Stimulated activated CD8-positive, alpha-beta memory T cell treated with anti-CD3 and anti-CD28 coated beads, Interleukin-4, amount 100 ng/mL, for 4 hours (primary cell): Measurements from ENCODE around the gene ATP5F1D.

Experiments
- DNase-seq, 2 donors: peaks; one replicate each; pipeline ENCODE4 v3.0.0-alpha.2; 2020; ENCODE audit warnings: low read depth in 2 of 2, low spot score in 1 of 2

The ATP5F1D gene

DNA sequence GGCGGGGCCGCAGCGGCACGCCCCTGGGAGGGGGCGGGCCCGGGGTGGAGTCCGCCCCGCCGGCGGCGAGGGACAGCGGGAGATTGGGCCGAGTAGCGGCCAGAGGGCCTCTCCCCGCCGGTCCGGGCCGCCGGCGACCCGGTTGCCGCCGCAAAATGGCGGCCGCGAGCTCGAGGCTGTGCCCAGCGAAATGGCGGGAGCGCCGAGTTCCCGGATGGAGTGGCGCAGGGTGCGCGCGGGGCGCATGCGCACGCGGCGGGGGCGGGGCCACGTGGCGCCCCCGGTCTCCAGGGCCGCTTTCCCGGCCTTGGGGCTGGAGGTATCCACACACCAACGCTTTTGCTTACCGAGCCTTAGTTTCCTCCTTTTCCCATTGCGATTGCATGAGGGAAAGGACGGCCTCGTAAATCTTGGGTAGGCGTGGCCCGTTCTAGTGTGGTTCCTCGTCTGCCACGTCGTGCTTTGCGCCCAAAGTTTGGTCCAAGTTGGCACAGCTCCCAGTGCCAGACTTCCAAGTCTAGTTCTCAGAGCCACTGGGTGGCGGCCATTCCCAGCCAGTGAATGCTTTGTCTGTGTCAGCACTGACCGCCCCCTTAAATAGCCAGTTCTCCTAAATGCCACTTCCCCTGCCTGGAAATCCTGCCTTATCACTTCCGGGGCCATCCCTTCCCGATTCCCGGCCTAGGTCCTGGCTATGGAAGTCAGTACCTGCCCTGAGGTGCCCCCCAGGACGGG is 28.1 kb downstream of the ATP5F1D start:
- DNase-seq: peak in 1 of 2 donors; percentile 71

DNA sequence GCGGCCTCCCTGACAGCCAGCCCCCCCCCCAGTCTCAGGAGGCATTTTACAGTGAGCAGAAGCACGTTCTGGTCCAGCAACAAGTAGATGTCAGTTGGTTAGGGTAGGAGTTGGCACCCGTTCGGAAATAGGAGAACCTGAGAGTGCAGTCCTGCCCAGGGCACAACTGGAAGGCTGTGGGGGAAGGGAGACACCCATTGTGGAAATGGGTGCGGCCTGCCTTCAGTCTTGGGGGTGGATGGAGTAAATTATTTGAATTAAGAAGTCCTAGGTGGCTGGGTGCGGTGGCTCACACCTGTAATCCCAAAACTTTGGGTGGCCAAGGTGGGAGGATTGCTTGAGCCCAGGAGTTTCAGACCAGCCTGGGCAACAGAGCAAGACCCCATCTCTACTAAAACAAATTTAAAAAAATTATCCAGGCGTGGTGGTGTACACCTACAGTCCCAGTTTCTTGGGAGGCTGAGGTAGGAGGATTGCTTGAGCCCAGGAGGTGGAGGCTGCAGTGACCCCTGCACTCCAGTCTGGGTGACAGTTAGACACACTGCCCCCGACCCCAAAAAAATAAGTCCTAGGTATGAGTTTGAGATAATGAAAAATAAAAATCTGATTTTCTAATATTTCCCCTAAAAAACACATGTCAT is 28.8 kb downstream of the ATP5F1D start:
- DNase-seq: no peak

DNA sequence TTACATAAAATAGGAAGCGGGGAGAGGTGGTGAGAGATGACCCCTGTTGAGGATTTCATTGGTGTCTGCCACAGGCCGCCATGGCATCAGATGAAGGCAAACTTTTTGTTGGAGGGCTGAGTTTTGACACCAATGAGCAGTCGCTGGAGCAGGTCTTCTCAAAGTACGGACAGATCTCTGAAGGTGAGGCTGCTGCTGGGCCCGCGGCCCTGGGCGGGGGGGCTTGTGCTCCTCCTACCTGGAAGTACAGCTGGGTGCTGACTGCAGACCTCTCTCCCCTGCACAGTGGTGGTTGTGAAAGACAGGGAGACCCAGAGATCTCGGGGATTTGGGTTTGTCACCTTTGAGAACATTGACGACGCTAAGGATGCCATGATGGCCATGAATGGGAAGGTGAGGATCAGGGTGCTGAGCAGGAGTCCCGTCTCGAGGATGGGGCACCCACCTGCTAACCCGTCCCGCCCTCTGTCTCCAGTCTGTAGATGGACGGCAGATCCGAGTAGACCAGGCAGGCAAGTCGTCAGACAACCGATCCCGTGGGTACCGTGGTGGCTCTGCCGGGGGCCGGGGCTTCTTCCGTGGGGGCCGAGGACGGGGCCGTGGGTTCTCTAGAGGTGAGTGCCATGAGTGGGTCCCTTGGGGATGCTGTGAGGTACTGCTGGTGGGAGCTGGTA is 29.4 kb downstream of the ATP5F1D start:
- no peak for DNase-seq

DNA sequence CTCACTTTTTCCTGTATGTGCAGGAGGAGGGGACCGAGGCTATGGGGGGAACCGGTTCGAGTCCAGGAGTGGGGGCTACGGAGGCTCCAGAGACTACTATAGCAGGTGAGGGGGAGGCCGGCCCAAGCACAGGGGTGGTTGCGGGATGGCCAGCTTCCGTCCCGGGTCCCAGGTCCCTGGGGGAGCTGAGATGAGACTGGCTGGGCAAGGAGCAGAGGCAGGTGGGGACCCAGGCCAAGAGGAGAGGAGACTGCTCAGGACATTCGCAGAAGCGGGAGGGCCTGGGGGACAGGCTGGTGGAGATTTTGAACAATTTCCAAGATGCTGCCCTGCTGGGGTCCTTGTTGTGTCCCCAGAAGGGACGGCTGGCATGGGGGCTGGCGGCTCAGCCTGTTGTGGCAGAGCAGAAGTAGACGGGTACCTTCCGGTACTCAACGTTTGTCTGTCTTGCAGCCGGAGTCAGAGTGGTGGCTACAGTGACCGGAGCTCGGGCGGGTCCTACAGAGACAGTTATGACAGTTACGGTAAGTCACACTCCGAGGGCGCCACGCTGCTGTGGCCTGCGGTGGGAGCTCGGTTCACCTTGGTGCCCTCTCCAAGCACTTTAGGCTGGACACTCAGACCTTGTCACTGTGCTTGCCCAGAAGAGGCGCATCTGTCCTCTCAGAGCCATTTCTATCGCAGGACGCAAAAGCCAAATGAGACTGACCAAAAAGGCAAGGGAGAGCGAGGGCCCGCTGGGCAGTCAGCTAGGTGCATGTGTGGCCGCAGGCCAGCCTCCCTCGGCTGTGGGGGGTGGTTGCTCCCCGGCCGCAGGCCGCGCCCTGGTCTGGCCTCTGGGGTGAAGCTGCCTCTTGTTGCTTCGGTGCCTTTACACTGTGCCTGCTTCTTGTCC is 30.2 kb downstream of the ATP5F1D start:
- no peak for DNase-seq

DNA sequence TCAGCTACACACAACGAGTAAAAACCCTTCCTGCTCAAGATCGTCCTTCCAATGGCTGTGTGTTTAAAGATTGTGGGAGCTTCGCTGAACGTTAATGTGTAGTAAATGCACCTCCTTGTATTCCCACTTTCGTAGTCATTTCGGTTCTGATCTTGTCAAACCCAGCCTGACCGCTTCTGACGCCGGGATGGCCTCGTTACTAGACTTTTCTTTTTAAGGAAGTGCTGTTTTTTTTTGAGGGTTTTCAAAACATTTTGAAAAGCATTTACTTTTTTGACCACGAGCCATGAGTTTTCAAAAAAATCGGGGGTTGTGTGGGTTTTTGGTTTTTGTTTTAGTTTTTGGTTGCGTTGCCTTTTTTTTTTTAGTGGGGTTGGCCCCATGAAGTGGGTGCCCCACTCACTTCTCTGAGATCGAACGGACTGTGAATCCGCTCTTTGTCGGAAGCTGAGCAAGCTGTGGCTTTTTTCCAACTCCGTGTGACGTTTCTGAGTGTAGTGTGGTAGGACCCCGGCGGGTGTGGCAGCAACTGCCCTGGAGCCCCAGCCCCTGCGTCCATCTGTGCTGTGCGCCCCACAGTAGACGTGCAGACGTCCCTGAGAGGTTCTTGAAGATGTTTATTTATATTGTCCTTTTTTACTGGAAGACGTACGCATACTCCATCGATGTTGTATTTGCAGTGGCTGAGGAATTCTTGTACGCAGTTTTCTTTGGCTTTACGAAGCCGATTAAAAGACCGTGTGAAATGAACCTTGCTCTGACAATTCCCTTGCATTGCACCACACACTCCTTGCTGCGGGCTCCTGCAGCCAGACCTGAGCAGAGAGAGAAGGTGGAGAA is 31.1 kb downstream of the ATP5F1D start:
- DNase-seq: no peak

DNA sequence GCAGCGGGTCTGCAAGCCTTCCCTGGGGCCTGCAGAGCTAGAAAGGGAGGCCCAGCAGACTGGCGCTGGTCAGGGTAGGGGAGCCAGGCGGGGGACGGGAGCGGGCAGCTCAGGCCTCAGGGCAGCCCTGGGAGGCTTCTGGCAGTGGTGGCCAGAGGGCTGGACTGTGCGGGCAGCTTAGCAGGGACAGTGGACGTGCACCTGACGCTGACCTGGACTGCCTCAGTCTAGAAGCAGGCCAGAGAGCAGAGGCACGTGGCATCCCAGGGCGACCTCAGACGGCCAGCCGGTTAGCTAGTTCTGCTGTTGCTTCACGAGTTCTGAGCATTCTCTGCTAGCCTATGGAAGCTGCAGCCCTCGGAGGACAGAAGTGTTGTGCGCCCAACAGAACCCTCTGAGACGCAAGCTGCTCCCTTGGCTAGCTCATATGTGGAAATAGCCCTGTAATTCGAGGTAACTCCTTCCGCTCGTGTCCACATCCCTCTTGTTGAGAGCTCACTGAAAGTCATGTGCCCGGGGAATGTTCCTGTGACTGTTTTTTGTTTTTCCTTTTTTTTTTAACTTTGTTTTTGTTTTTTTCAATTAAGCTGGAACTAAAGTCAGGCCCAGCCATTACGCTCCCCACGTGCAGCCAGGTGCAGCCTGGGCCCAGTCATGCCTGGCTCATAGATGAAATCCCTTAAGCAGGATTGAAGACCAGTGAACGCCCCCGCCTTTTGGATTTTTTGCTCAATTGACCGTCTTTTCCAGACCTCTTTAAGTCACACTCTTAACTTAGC is 31.9 kb downstream of the ATP5F1D start:
- no peak for DNase-seq

DNA sequence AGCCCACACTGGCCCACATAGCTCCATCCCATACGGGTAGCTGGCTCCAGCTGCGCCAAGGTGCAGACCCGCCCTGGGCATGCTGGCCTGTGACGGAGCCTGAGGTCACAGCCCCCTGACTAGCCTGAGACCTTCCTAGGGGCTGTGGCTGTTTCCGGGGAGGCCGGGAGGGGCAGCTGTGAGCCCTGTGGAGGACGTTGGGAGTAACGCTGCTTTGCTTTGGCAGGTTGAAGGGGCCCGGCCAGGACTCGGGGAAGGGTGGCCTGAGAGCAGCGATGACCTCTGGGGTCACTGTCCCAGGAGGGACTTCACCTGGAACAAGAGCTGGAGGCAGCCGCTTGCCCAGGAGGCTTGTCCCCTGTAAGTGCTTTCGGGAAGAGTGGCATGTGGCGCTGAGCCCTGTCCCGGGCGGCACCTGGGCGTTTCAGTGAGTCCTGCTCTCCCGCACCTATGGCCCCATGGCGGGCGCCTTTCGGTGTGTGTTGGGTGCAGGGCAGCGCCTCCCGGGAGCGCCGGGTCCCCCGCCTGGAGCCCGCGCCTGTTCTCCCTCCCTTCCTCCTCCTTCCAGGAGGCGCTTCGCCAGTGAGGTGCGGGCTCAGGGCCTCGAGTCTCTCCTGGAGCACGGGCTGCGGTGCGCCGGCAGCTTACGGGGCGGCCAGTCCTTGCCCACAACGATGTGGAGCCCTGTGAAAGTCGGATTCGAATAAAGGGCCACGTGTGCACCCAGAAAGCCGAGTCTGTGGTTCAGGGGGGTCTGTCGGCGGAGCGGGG is 32.7 kb downstream of the ATP5F1D start:
- DNase-seq: no peak

DNA sequence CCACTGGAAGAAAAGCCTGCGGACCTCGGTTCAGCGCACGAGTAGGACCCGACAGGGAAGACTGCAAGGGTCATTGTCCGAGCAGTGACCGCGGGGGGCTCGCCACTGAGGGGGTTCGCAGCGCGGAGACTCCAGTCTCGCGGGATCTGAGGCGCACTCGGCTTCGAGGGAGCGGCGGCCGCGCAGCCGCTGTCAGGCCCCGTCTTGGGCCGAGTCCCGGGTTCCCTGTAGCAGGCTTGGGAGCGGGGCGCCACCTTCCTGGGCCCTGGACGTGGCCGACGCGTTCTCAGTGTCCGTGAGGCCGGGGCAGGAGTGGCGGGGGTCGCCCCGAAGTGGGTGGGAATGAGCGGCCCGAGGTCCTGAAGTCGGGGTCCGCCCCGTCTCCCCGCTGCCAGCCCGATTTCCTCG is 33.3 kb downstream of the ATP5F1D start:
- no peak for DNase-seq

DNA sequence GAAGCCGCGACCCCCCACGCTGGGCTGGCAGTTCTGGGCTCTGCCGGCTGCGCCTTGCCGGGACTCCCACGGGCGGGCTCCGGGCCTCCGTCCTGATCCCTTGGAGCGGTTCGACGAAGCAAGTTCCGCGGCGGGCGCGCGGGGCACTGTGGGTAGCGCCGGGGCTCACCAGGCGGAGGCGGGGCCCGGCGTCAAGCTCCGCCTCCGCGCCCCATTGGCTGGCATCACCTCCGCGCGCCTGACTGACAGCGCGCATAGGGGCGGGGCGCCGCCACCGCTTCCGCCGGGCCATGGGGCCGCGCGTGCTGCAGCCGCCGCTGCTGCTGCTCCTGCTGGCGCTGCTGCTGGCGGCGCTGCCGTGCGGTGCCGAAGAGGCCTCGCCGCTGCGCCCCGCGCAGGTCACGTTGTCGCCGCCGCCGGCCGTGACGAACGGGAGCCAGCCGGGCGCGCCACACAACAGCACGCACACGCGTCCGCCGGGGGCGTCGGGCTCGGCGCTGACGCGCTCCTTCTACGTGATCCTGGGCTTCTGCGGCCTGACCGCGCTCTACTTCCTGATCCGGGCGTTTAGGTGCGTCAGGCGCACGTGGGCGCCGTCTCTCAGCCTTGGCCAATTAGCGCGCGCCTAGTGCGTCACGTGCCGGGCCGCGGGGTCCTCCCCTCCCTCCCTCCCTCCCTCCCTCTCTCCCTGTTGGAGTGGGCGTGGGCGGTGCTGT is 33.9 kb downstream of the ATP5F1D start, which contains the start of gene FAM174C:
TSS of gene FAM174C (plus strand) at position 271 of the 716 bp plus-strand sequence. CDS start at position 291, 20 bp downstream.
- peak; percentile 95 to 96 for DNase-seq

DNA sequence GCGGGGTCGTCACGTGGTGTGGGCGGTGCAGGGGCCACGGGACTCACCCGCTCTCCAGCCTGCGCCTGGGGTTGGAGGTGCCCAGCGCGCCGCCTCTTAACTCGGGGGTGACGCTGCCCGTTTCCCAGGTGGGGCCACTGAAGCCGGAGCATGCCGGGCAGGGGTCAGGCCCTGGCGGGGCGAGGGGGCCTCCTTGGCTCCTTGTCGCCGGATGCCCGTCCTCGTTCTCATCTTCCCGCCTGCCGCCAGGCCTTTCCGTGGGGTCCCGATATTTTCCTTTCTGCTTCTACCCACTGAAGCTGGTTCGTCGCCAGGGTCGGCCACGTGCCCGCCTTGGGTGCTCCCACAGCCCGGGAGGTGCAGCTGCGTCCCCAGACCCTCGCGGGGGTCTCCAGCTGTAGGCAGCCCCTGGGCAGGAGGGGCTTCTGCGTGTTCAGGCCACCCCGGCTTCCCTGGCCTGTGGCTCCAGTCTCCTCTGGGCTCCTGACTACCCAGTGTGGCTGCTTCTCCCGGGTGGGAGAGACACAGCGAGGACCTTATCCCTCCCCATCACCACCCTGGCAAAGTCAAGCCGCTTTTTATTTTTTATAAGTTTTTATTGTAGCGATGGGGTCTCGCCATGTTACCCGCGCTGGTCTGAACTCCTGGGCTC is 34.6 kb downstream of the ATP5F1D start:
- no peak for DNase-seq

DNA sequence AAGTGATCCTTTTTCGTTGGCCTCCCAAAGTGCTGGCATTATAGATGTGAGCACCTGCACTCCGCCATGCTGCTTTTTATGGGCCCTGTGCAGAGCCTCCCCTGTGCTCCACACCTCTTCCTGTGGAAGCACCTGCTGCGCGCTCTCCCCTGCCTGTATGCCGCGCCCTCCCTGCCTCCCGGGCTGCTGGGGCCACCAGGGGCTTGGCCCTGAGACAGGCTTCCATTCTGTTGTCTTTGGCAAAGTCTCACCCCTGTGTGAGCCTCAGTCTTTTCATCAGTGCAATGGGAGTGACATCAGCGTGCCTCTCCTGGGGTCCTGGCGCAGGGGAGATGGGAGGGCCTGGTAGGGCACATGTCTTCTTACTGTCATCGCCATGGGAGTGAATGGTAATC is 35.1 kb downstream of the ATP5F1D start:
- DNase-seq: no peak

DNA sequence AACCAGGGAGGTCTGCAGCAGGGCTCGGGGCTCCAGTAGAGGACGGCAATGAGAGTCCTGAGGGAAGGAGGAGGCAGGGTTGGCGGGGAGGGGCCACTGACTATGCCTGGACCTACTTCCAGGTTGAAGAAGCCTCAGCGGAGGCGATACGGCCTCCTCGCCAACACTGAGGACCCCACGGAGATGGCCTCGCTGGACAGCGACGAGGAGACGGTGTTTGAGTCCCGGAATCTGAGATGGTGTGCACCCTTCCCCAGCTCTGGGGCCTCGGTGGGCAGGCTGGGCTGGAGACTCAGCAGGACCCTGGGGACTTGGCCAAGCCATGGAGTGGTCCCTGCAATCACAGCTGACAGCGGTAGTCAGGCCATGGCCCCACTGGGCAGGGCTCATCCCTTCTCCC is 35.5 kb downstream of the ATP5F1D start:
- no peak for DNase-seq

DNA sequence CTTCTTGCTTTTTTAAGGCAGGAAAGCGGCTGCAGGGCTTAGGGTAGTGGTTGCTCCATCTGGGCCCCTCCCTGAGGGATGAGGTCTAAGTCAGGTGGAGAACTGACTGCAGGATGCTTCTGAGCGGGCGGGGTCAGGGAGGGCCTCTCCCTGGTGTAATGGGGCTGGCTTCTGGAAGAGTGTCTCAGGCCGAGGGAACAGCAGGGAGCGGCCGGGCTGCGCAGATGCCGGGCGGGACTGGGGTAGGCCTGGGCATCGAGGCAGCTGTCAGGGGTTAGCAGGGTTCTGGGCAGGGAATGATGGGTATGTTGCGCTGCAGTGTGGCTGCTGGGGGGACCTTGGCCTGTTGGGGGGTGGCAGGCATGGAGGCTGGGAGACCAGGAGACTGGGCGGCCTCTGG is 36.5 kb downstream of the ATP5F1D start:
- DNase-seq: no peak

DNA sequence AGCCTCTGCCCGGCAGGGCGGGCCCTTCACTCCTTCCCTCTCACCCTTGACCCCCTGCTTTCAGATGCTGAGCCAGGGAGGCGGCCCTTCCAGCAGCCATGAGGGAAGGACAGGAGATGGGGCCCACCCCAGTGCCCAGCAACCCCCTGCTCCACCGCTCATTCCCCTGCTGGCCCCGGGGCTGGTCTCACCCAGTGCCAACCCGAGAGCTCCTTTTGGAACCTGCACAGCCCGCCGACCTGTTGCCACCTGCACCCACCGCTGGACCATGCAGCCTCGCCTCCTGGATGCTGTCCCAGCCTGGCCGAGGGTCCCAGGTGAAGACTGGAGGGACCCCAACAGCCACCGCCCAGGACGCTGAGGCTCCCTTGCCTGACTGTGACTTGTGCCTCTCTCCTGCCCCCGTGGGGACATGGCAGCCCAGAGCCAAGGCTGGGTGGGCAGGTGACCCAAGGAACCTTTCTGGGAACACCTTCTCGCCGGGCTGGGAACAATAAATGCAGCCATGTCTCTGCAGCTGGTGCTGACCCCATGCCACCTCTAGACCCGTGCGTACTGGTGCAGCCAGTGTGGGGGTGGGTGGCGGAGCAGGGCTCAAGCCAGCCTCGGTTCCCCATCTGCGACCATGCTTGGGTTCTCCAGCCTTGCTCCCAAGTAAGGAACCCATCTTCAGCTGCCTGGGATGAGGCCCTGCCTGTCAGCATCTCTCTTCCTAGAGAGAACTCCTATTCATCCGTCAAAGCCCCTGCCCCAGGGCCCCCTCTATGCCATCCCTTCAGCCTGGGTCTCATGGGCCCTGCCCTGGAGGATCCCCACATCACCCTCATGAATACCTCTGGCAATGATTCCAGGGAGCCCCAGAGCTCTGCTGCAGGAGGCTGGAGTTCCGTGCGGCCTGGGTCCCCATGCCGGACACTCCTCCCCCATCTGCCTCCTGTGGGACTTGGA is 37.4 kb downstream of the ATP5F1D start:
- DNase-seq: no peak

DNA sequence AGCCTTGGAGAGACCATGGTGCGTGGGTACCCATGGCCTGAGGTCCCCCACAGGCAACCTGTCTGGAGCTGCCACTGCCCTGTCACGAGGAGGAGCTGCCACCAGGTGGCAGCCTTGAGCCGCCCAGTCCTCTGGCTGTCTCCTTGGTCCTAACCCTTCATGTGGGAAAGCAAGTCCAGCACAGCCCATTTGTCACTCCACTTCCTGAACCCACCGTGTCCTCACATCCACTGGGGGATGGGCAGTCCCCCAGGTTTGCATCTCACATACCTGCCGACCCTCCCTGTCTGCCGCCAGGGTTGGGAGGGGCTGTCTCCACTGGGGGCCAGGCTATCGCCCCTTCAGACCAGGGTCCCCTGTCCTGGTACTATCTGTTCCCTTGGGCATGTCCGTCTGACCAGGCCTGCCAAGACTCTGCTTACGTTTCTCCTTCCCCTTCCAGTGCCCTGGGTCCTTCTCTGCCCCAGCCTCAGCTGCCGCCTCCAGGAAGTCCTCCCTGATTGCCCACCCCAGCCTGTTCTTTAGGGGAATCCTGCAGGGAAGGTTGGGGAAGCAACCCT is 38.3 kb downstream of the ATP5F1D start:
- peak in 1 of 2 donors; percentile 54 for DNase-seq
